ENCODE measurements around the gene ZNF536.

The ZNF536 gene

GRCh38 chr19:30387311-30388115 lies 15.3 kb downstream of the ZNF536 start:
- Histone ChIP-seq H3K36me3 (ENCODE audit: control insufficient read depth, insufficient read depth, low read length) (no peaks in the 10 kb centered on the region), H3K4me1 (ENCODE audit: control insufficient read depth, insufficient read depth, low read length, poor library complexity, severe bottlenecking) (no peaks in the 10 kb centered on the region), H3K4me3 (ENCODE audit: insufficient read depth, low read depth, low read length, poor library complexity, severe bottlenecking) (no peak overlapping the region), H3K27me3 (replicated peaks; ENCODE audit: control insufficient read depth, insufficient read depth, low read length, poor library complexity, severe bottlenecking) (no peaks in the 10 kb centered on the region), H3K9me3 (ENCODE audit: control insufficient read depth, low read length) (no peaks in the 10 kb centered on the region), H3K27ac (ENCODE audit: insufficient read depth, low read length, poor library complexity, severe bottlenecking) (no peak overlapping the region)
- DNase-seq: no peak

GRCh38 chr19:30388327-30388726 lies 16.1 kb downstream of the ZNF536 start:
- Histone ChIP-seq H3K27ac (ENCODE audit: insufficient read depth, low read length, poor library complexity, severe bottlenecking) (no peak overlapping the region), H3K9me3 (ENCODE audit: control insufficient read depth, low read length) (no peaks in the 10 kb centered on the region), H3K36me3 (ENCODE audit: control insufficient read depth, insufficient read depth, low read length) (no peaks in the 10 kb centered on the region), H3K4me3 (ENCODE audit: insufficient read depth, low read depth, low read length, poor library complexity, severe bottlenecking) (no peak overlapping the region), H3K4me1 (ENCODE audit: control insufficient read depth, insufficient read depth, low read length, poor library complexity, severe bottlenecking) (no peaks in the 10 kb centered on the region), H3K27me3 (replicated peaks; ENCODE audit: control insufficient read depth, insufficient read depth, low read length, poor library complexity, severe bottlenecking) (no peaks in the 10 kb centered on the region)
- DNase-seq: no peak

DNA sequence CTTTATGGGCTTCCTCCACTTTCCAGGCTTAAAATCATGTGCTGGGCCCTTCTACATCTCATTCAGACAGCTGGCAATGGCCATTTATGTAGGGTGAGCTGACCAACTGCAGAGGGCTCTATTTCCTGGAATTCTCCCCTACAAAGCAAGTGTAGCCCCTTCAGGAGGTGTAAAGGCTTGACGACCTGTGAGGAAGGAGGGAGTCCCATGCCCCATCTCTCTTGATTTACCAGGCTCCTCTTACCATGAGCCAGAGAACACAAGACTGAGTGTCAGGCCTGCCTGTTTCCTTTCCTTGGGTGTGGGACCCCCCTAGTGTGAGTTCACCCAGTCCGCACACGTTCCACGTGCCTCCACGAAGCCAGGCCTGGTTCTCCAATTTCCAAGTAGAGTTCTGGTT lies 16.6 kb downstream of the ZNF536 start:
- Histone ChIP-seq H3K9me3 (ENCODE audit: control insufficient read depth, low read length) (no peaks in the 10 kb centered on the region), H3K36me3 (ENCODE audit: control insufficient read depth, insufficient read depth, low read length) (no peaks in the 10 kb centered on the region), H3K27ac (ENCODE audit: insufficient read depth, low read length, poor library complexity, severe bottlenecking) (no peak overlapping the region), H3K4me3 (ENCODE audit: insufficient read depth, low read depth, low read length, poor library complexity, severe bottlenecking) (no peak overlapping the region), H3K4me1 (ENCODE audit: control insufficient read depth, insufficient read depth, low read length, poor library complexity, severe bottlenecking) (no peaks in the 10 kb centered on the region), H3K27me3 (replicated peaks; ENCODE audit: control insufficient read depth, insufficient read depth, low read length, poor library complexity, severe bottlenecking) (no peaks in the 10 kb centered on the region)
- DNase-seq: no peak

GRCh38 chr19:30390356-30390988 lies 18.3 kb downstream of the ZNF536 start:
- Histone ChIP-seq H3K9me3 (ENCODE audit: control insufficient read depth, low read length) (no peaks in the 10 kb centered on the region), H3K27ac (ENCODE audit: insufficient read depth, low read length, poor library complexity, severe bottlenecking) (no peak overlapping the region), H3K4me3 (ENCODE audit: insufficient read depth, low read depth, low read length, poor library complexity, severe bottlenecking) (no peak overlapping the region), H3K27me3 (replicated peaks; ENCODE audit: control insufficient read depth, insufficient read depth, low read length, poor library complexity, severe bottlenecking) (no peaks in the 10 kb centered on the region), H3K4me1 (ENCODE audit: control insufficient read depth, insufficient read depth, low read length, poor library complexity, severe bottlenecking) (no peaks in the 10 kb centered on the region), H3K36me3 (ENCODE audit: control insufficient read depth, insufficient read depth, low read length) (no peaks in the 10 kb centered on the region)
- DNase-seq: no peak

DNA sequence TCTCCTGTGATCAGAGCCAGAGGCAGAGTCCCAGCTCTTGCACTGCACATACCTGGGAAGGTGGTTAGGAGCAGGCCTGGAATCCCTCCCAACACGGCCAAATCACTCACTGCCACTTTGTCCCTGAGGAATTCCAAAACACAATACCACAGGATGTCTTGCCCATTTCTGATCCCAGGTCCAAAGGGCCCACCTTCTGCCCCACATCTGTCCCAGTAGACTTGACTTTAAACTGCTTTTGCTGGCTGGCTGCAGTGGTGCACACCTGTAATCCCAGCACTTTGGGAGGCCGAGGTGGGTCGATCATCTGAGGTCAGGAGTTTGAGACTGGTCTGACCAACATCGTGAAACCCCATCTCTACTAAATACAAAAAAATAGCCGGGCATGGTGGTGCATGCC lies 18.9 kb downstream of the ZNF536 start:
- H3K9me3 ChIP-seq (ENCODE audit: control insufficient read depth, low read length): no peaks in the 10 kb centered on the region
- H3K4me3 ChIP-seq (ENCODE audit: insufficient read depth, low read depth, low read length, poor library complexity, severe bottlenecking): no peak overlapping the region
- no peaks in the 10 kb centered on the region for H3K36me3 ChIP-seq (ENCODE audit: control insufficient read depth, insufficient read depth, low read length)
- no peak overlapping the region for H3K27ac ChIP-seq (ENCODE audit: insufficient read depth, low read length, poor library complexity, severe bottlenecking)
- H3K4me1 ChIP-seq (ENCODE audit: control insufficient read depth, insufficient read depth, low read length, poor library complexity, severe bottlenecking): no peaks in the 10 kb centered on the region
- H3K27me3 ChIP-seq (replicated peaks; ENCODE audit: control insufficient read depth, insufficient read depth, low read length, poor library complexity, severe bottlenecking): no peaks in the 10 kb centered on the region
- no peak for DNase-seq

- no peak overlapping the region for H3K27ac ChIP-seq (ENCODE audit: insufficient read depth, low read length, poor library complexity, severe bottlenecking)
- DNase-seq: no peak
- no peaks in the 10 kb centered on the region for H3K27me3 ChIP-seq (replicated peaks; ENCODE audit: control insufficient read depth, insufficient read depth, low read length, poor library complexity, severe bottlenecking)
These were observed 19.7 kb downstream of the ZNF536 start for GRCh38 chr19:30391554-30392551.

DNA sequence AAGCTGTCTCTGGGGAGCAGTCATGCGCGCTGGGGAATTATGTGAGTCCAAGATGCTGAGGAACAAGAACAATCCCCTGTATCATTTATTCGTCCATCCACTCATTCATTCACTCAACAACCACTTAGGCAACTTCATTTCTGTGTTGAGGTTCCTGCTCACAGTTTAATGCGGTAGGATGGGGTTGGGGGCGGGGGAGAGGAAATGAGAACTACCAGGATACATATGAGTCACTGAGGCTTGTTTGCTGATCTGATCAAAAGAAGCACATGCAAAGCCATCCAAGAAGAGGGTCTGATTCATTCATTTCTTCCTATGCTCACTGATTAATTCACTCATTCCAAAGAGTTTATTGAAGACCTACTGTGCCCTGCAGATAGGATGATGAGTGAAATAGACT lies 20.9 kb downstream of the ZNF536 start:
- H3K27ac ChIP-seq (ENCODE audit: insufficient read depth, low read length, poor library complexity, severe bottlenecking): no peak overlapping the region
- no peaks in the 10 kb centered on the region for H3K9me3 ChIP-seq (ENCODE audit: control insufficient read depth, low read length)
- H3K4me3 ChIP-seq (ENCODE audit: insufficient read depth, low read depth, low read length, poor library complexity, severe bottlenecking): no peak overlapping the region
- no peak for DNase-seq
- H3K27me3 ChIP-seq (replicated peaks; ENCODE audit: control insufficient read depth, insufficient read depth, low read length, poor library complexity, severe bottlenecking): no peaks in the 10 kb centered on the region
- H3K4me1 ChIP-seq (ENCODE audit: control insufficient read depth, insufficient read depth, low read length, poor library complexity, severe bottlenecking): no peaks in the 10 kb centered on the region
- no peaks in the 10 kb centered on the region for H3K36me3 ChIP-seq (ENCODE audit: control insufficient read depth, insufficient read depth, low read length)

More at GRCh38 chr19:30391554-30392551, 19.7 kb downstream of the ZNF536 start:
- Histone ChIP-seq H3K9me3 (ENCODE audit: control insufficient read depth, low read length) (no peaks in the 10 kb centered on the region), H3K36me3 (ENCODE audit: control insufficient read depth, insufficient read depth, low read length) (no peaks in the 10 kb centered on the region), H3K4me1 (ENCODE audit: control insufficient read depth, insufficient read depth, low read length, poor library complexity, severe bottlenecking) (no peaks in the 10 kb centered on the region), H3K4me3 (ENCODE audit: insufficient read depth, low read depth, low read length, poor library complexity, severe bottlenecking) (no peak overlapping the region)

DNA sequence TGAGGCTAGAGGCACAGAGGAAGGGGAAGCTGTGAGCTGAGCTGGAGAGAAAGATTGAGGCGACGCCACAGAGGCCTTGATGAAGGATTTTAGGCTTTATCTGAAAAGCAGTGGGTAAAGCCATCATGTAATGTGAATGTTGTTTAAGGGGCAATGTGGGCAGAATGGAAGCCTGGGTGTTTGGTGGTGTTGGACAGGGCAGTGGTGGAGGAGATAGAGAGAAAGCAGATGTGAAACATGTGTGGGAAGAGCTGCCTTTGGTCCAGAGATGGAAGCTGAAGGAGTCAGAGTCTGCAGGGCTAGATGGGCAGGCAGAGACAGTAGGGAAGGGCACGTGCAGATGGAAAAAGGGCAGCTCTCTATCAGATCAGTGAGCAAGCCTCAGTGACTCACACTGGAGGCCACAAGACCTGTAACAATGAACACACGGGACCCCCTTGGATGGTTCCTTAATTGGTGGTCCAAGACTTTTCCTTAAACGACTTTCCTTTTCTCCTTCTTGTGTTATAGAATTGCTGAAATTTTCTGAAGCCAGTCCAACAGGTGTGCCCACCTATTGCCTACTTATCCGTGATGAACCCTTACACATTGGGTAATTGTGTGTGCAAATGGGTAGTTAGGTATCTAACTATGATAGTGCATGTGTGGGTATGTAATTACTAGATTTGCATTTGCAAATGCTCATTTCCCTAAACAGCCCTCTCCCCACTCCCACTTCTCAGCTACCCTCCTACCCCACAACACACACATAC lies 21.7 kb downstream of the ZNF536 start:
- no peak overlapping the region for H3K27ac ChIP-seq (ENCODE audit: insufficient read depth, low read length, poor library complexity, severe bottlenecking)
- H3K4me1 ChIP-seq (ENCODE audit: control insufficient read depth, insufficient read depth, low read length, poor library complexity, severe bottlenecking): no peaks in the 10 kb centered on the region
- no peak for DNase-seq
- H3K27me3 ChIP-seq (replicated peaks; ENCODE audit: control insufficient read depth, insufficient read depth, low read length, poor library complexity, severe bottlenecking): no peaks in the 10 kb centered on the region
- H3K9me3 ChIP-seq (ENCODE audit: control insufficient read depth, low read length): no peaks in the 10 kb centered on the region
- H3K36me3 ChIP-seq (ENCODE audit: control insufficient read depth, insufficient read depth, low read length): no peaks in the 10 kb centered on the region
- no peak overlapping the region for H3K4me3 ChIP-seq (ENCODE audit: insufficient read depth, low read depth, low read length, poor library complexity, severe bottlenecking)

- Histone ChIP-seq H3K4me3 (ENCODE audit: insufficient read depth, low read depth, low read length, poor library complexity, severe bottlenecking) (no peak overlapping the region), H3K27me3 (replicated peaks; ENCODE audit: control insufficient read depth, insufficient read depth, low read length, poor library complexity, severe bottlenecking) (no peaks in the 10 kb centered on the region), H3K9me3 (ENCODE audit: control insufficient read depth, low read length) (no peaks in the 10 kb centered on the region), H3K4me1 (ENCODE audit: control insufficient read depth, insufficient read depth, low read length, poor library complexity, severe bottlenecking) (no peaks in the 10 kb centered on the region), H3K27ac (ENCODE audit: insufficient read depth, low read length, poor library complexity, severe bottlenecking) (no peak overlapping the region), H3K36me3 (ENCODE audit: control insufficient read depth, insufficient read depth, low read length) (no peaks in the 10 kb centered on the region)
- DNase-seq: no peak
These were observed 22.4 kb downstream of the ZNF536 start for GRCh38 chr19:30394481-30395151.

All from effector memory CD4-positive, alpha-beta T cell (primary cell).